H1 (cell line): ENCODE measurements around the gene NQO2.

Experiments used
- EGR1 ChIP-seq: IDR thresholded peaks from 2 replicates; pipeline ENCODE4 v1.6.1; 2011; ENCODE audit warnings: low read depth, low read length, borderline replicate concordance
- EZH2 ChIP-seq: fragments of 200-600 bp; sonication (generic); IDR thresholded peaks from 2 replicates; pipeline ENCODE4 v1.7.1; 2012; ENCODE audit warnings: low read depth, mild to moderate bottlenecking, moderate library complexity, low read length, inconsistent platforms; ENCODE audit not compliant: severe bottlenecking
- JUN ChIP-seq: IDR thresholded peaks from 2 replicates; pipeline ENCODE4 v1.6.1; 2011; ENCODE audit warnings: low read depth, mild to moderate bottlenecking, improper control_type of control experiment, low read length
- POLR2A ChIP-seq, 2 experiments: IDR thresholded peaks; 1 replicate in 1 of 2; 2 replicates in 1 of 2; pipeline ENCODE4 v1.6.1; 2011; ENCODE audit warnings: low read depth in 2 of 2, low read length in 2 of 2, mild to moderate bottlenecking in 2 of 2; ENCODE audit errors: control extremely low read depth in 1 of 2
- POLR2AphosphoS5 ChIP-seq: IDR thresholded peaks from 2 replicates; pipeline ENCODE4 v1.6.1; 2011; ENCODE audit warnings: low read depth, low read length
- RXRA ChIP-seq: IDR thresholded peaks from 2 replicates; pipeline ENCODE4 v1.6.1; 2011; ENCODE audit warnings: low read depth, mild to moderate bottlenecking, low read length, moderate library complexity; ENCODE audit not compliant: insufficient read depth
- SIN3A ChIP-seq, 2 experiments: IDR thresholded peaks in 1 of 2; conservative IDR thresholded peaks in 1 of 2; 2 replicates each; pipeline ENCODE4 v1.6.1; 2011 to 2012; ENCODE audit warnings: low read length in 2 of 2, improper control_type of control experiment in 1 of 2, low read depth in 1 of 2, mild to moderate bottlenecking in 1 of 2
- YY1 ChIP-seq: IDR thresholded peaks from 2 replicates; pipeline ENCODE4 v1.6.1; 2011; ENCODE audit warnings: low read depth, mild to moderate bottlenecking, low read length
- TF ChIP-seq, protein P1 (sequence below), 3 experiments: IDR thresholded peaks; 1 replicate in 2 of 3; 2 replicates in 1 of 3; pipeline versions ENCODE4 v1.5.1 to v1.6.1; 2011; ENCODE audit warnings: low read length in 3 of 3, mild to moderate bottlenecking in 3 of 3, inconsistent platforms in 2 of 3, low read depth in 1 of 3, moderate library complexity in 1 of 3; ENCODE audit not compliant: insufficient read depth in 1 of 3; ENCODE audit errors: control extremely low read depth in 1 of 3

DNA sequence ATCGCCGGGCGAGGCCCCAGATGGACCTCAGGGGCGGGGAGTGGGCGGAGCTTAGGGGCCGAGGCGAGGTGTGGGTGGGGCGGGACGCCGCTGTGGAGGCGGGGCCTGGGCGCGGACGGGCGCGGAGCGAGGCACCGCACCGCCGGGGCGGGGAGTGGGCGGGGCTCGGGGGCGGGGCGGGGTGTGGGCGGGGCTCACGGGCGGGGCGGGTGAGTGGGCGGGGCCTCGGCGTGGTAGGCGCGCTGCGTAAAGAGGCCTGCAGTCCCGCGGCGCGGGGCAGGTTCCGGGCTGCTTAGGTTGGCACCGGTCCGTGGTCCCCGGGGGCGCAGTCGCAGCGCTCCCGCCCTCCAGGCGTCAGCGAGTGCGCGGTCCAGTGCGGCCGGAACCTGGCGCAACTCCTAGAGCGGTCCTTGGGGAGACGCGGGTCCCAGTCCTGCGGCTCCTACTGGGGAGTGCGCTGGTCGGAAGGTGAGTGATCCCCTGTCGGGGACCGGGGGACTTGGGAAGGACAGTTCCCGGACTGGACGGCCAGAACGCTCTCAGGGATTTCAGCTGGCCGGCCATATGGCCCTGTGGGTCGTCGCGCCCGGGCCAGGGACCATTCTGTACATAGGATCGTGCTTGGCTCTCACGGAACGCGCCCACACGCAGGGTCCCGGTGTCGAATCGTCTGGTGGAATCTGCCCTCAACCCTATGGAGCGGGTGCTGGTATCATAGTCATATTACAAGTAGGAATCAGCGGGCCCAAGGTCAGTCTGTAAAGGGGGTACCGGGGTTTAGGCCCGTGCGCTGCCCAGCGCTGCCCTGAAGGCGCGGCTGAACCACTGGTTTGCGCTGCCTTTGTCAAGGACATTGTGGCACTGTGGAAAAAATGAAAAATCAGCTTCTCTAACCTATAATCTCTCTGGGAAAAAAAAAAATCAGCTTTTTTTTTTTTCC is at the start of gene NQO2:
- TF ChIP-seq, protein P1, sequence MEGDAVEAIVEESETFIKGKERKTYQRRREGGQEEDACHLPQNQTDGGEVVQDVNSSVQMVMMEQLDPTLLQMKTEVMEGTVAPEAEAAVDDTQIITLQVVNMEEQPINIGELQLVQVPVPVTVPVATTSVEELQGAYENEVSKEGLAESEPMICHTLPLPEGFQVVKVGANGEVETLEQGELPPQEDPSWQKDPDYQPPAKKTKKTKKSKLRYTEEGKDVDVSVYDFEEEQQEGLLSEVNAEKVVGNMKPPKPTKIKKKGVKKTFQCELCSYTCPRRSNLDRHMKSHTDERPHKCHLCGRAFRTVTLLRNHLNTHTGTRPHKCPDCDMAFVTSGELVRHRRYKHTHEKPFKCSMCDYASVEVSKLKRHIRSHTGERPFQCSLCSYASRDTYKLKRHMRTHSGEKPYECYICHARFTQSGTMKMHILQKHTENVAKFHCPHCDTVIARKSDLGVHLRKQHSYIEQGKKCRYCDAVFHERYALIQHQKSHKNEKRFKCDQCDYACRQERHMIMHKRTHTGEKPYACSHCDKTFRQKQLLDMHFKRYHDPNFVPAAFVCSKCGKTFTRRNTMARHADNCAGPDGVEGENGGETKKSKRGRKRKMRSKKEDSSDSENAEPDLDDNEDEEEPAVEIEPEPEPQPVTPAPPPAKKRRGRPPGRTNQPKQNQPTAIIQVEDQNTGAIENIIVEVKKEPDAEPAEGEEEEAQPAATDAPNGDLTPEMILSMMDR (IDR thresholded peaks at IDR 0.05; ENCODE audit: control extremely low read depth in 1 of 3, insufficient read depth in 1 of 3, low read depth in 1 of 3, low read length in 3 of 3), result no peak
- TF ChIP-seq EGR1, result no peak
- TF ChIP-seq SIN3A (conservative IDR thresholded peaks at IDR 0.05 in 1 of 2, IDR thresholded peaks at IDR 0.05 in 1 of 2; ENCODE audit: low read depth in 1 of 2, low read length in 2 of 2), result no peak; a peak in 1 of 4 replicates
- TF ChIP-seq RXRA, result no peak
- peak; percentile 70 for TF ChIP-seq POLR2AphosphoS5
- TF ChIP-seq POLR2A (IDR thresholded peaks at IDR 0.05; ENCODE audit: control extremely low read depth in 1 of 2, low read depth in 2 of 2, low read length in 2 of 2), result peak; percentile 70 to 91
- no peak for TF ChIP-seq JUN
- TF ChIP-seq EZH2, result no peak
- no peak for TF ChIP-seq YY1
